ENCODE results near the gene MAGEB3.

The MAGEB3 gene

DNA sequence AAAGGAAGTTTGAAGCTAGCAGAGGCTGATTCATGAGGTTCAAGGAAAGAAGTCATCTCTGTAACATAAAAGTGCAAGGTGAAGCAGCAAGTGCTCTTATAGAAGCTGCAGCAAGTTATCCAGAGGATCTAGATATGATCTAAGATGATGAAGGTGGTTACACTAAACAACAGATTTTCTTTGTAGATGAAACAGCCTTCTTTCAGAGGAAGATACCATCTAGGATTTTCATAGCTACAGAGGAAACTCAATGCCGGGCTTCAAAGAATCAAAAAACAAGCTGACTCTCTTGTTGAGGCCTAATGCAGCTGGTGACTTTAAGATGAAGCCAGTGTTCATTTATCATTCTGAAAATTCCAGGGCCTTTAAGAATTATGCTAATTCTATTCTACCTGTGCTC, 50.0 kb downstream of the MAGEB3 start:
- DNase-seq (ENCODE audit: low read depth in 2 of 2), result no peak

DNA sequence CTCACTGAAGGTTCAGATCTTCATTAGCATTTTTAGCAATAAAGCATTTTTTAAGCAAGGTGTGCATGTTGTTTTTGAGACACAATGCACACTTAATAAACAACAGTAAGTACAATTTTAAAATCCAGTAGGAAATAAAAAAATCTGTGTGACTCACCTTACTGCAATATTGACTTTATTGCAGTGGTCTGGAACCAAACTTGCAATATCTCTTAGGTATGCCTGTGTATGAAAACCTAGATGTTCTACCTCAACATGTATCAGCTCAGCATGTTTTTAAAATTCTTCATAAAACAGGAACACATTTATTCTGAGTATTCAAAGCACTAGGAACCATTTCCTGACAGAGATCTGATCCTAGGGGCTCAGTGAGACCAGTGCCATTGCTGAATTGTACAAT, 52.1 kb downstream of the MAGEB3 start:
- DNase-seq (ENCODE audit: low read depth in 2 of 2), result no peak

GRCh38 chrX:30283456-30284200, 53.2 kb downstream of the MAGEB3 start:
- DNase-seq (ENCODE audit: low read depth in 2 of 2), result peak; percentile 47 to 50

All from fibroblast of skin of left biceps (primary cell).